HEK293 (cell line): ENCODE measurements around the gene ARHGAP26.

Experiments used
- CTCF ChIA-PET: fragments of 350-600 bp; formaldehyde crosslinking; extraction: SDS; loops from one replicate; lab custom pipeline; 2021; ENCODE audit warnings: antibody characterized with exemption; lab: Yijun Ruan, JAX
- POLR2A ChIA-PET: fragments of 300-600 bp; formaldehyde crosslinking; extraction: SDS; loops from one replicate; lab custom pipeline; 2020; ENCODE audit warnings: antibody characterized with exemption, inconsistent platforms; lab: Yijun Ruan, JAX
- H3K27ac ChIP-seq: fragments of 200-500 bp; sonication (Bioruptor generic); 2 replicates; pipeline ENCODE4 v1.5.1; 2014; ENCODE audit warnings: low read depth, low read length, control low read depth, inconsistent platforms; ENCODE audit errors: extremely low read depth
- H3K36me3 ChIP-seq, 2 experiments: fragments of 200-500 bp in 1 of 2; sonication (Bioruptor generic) in 1 of 2; 1 replicate in 1 of 2; 2 replicates in 1 of 2; pipeline ENCODE4 v1.5.1; 2014 to 2017; ENCODE audit warnings: inconsistent platforms in 2 of 2, low read length in 2 of 2; ENCODE audit not compliant: control insufficient read depth in 2 of 2, insufficient read depth in 1 of 2
- H3K4me1 ChIP-seq: fragments of 200-500 bp; sonication (Bioruptor generic); 2 replicates; pipeline ENCODE4 v1.5.1; 2014; ENCODE audit warnings: mild to moderate bottlenecking, low read length, inconsistent platforms; ENCODE audit not compliant: control insufficient read depth, insufficient read depth
- H3K4me3 ChIP-seq: 2 replicates; pipeline ENCODE4 v1.5.1; 2011; ENCODE audit warnings: low read depth, mild to moderate bottlenecking, control low read depth, low read length, moderate library complexity
- H3K9me3 ChIP-seq: fragments of 200-500 bp; sonication (Bioruptor generic); 2 replicates; pipeline ENCODE4 v1.5.1; 2014; ENCODE audit warnings: low read depth, low read length, inconsistent platforms; ENCODE audit not compliant: control insufficient read depth, insufficient read depth
- BCL11A ChIP-seq: fragments of 450-650 bp; formaldehyde crosslinking; IDR thresholded peaks from 2 replicates; pipeline ENCODE4 v1.5.1; 2016; ENCODE audit warnings: low read depth, missing biosample characterization, missing genetic modification characterization
- BCL11B ChIP-seq: fragments of 450-650 bp; formaldehyde crosslinking; IDR thresholded peaks from 2 replicates; pipeline ENCODE4 v1.5.1; 2016; ENCODE audit warnings: low read depth, missing biosample characterization, missing genetic modification characterization
- KLF1 ChIP-seq: fragments of 450-650 bp; formaldehyde crosslinking; IDR thresholded peaks from 2 replicates; pipeline ENCODE4 v1.5.1; 2016; ENCODE audit warnings: missing biosample characterization, missing genetic modification characterization
- MYNN ChIP-seq: fragments of 450-650 bp; formaldehyde crosslinking; IDR thresholded peaks from 2 replicates; pipeline ENCODE4 v1.5.1; 2016; ENCODE audit warnings: missing biosample characterization, missing genetic modification characterization, borderline replicate concordance
- OVOL3 ChIP-seq: fragments of 450-650 bp; formaldehyde crosslinking; IDR thresholded peaks from 2 replicates; pipeline ENCODE4 v1.5.1; 2016; ENCODE audit warnings: missing biosample characterization, missing genetic modification characterization
- ZIC2 ChIP-seq: fragments of 450-650 bp; formaldehyde crosslinking; IDR thresholded peaks from 2 replicates; pipeline ENCODE4 v1.5.1; 2016; ENCODE audit warnings: missing biosample characterization, missing genetic modification characterization
- ZNF132 ChIP-seq: fragments of 450-650 bp; formaldehyde crosslinking; IDR thresholded peaks from 2 replicates; pipeline ENCODE4 v1.5.1; 2017; ENCODE audit warnings: missing biosample characterization, missing genetic modification characterization, borderline replicate concordance
- ZNF138 ChIP-seq: fragments of 450-650 bp; formaldehyde crosslinking; IDR thresholded peaks from 2 replicates; pipeline ENCODE4 v1.5.1; 2016; ENCODE audit warnings: missing biosample characterization, missing genetic modification characterization, borderline replicate concordance
- ZNF140 ChIP-seq: fragments of 450-650 bp; formaldehyde crosslinking; IDR thresholded peaks from 2 replicates; pipeline ENCODE4 v1.5.1; 2016; ENCODE audit warnings: missing biosample characterization, missing genetic modification characterization
- ZNF214 ChIP-seq: fragments of 450-650 bp; formaldehyde crosslinking; IDR thresholded peaks from 2 replicates; pipeline ENCODE4 v1.5.1; 2017; ENCODE audit warnings: missing biosample characterization, mild to moderate bottlenecking, missing genetic modification characterization, borderline replicate concordance
- ZNF530 ChIP-seq: fragments of 450-650 bp; formaldehyde crosslinking; IDR thresholded peaks from 2 replicates; pipeline ENCODE4 v1.5.1; 2016; ENCODE audit warnings: low read depth, missing biosample characterization, missing genetic modification characterization
- ZNF561 ChIP-seq: fragments of 450-650 bp; IDR thresholded peaks from 2 replicates; pipeline ENCODE4 v1.5.1; 2018; ENCODE audit warnings: missing biosample characterization, missing genetic modification characterization, borderline replicate concordance
- ZNF664 ChIP-seq: fragments of 450-650 bp; formaldehyde crosslinking; IDR thresholded peaks from 2 replicates; pipeline ENCODE4 v1.5.1; 2016; ENCODE audit warnings: missing biosample characterization, missing genetic modification characterization
- TF ChIP-seq, protein P1 (sequence below): fragments of 450-650 bp; formaldehyde crosslinking; IDR thresholded peaks from 2 replicates; pipeline ENCODE4 v1.5.1; 2016; ENCODE audit warnings: missing biosample characterization, missing genetic modification characterization
- TF ChIP-seq, protein P2 (sequence below): fragments of 450-650 bp; formaldehyde crosslinking; conservative IDR thresholded peaks from 2 replicates; pipeline ENCODE4 v1.5.1; 2016; ENCODE audit warnings: low read depth, missing biosample characterization, missing genetic modification characterization
- TF ChIP-seq, protein P3 (sequence below): fragments of 450-650 bp; formaldehyde crosslinking; IDR thresholded peaks from 2 replicates; pipeline ENCODE4 v1.5.1; 2016; ENCODE audit warnings: missing biosample characterization, missing genetic modification characterization
- TF ChIP-seq, protein P4 (sequence below): fragments of 450-650 bp; formaldehyde crosslinking; IDR thresholded peaks from 2 replicates; pipeline ENCODE4 v1.5.1; 2016; ENCODE audit warnings: missing biosample characterization, missing genetic modification characterization
- TF ChIP-seq, protein P5 (sequence below): fragments of 450-650 bp; formaldehyde crosslinking; IDR thresholded peaks from 2 replicates; pipeline ENCODE4 v1.5.1; 2016; ENCODE audit warnings: missing biosample characterization, missing genetic modification characterization
- TF ChIP-seq, protein P6 (sequence below): fragments of 450-650 bp; formaldehyde crosslinking; IDR thresholded peaks from 2 replicates; pipeline ENCODE4 v1.5.1; 2016; ENCODE audit warnings: missing biosample characterization, missing genetic modification characterization
- TF ChIP-seq, protein P7 (sequence below): fragments of 450-650 bp; formaldehyde crosslinking; IDR thresholded peaks from 2 replicates; pipeline ENCODE4; 2016; ENCODE audit warnings: missing biosample characterization, missing genetic modification characterization

The ARHGAP26 gene

DNA sequence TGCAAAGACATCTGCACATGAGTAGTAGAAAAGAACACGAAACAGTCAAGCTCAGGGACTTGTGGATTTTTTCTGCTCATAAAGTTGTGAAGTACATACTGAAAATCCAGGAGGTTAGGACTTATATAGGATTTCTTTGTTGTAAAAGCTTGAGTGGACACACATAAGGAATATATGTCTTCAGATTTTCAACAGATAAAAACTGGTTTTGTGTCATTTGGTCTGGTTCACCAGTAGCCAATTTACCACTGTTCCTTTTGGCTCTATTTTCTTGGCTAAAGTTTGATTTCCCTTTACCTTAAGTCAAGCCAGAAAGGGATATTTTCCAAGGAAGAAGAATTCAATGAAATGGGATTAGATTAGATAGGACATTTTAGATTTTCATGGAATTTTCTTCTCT, 429.0 kb downstream of the ARHGAP26 start (continued):
- TF ChIP-seq BCL11A (no peak), ZIC2 (tag by site-specific recombination) (no peak)
- TF ChIP-seq, all 188 proteins: peak for 0

DNA sequence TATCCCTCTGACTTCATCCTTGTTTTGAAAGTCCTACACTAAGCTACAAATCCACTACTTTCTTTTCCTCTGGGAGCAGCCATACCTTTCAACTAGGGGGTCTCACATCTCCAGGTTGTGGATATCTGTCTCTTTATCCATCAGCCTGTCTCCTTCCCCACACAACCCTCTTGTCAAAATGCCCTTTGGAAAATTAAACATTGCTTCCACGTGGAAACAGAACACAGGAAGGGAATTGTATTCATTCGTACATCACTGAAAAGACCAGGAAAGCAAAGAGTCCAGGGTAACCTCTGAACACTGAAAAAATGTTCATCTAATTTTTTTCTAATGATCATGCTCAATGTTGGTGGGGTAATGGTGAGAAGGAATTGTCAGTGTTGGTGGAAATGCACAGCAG, 429.7 kb downstream of the ARHGAP26 start:
- Histone ChIP-seq H3K27ac (no peak overlapping the region), H3K4me1 (peaks cover 3% of the 10 kb centered on the region), H3K4me3 (no peak overlapping the region), H3K9me3 (no peaks in the 10 kb centered on the region), H3K36me3 (no peaks in the 10 kb centered on the region)
- POLR2A ChIA-PET = no interaction called here
- TF ChIP-seq, protein P1, sequence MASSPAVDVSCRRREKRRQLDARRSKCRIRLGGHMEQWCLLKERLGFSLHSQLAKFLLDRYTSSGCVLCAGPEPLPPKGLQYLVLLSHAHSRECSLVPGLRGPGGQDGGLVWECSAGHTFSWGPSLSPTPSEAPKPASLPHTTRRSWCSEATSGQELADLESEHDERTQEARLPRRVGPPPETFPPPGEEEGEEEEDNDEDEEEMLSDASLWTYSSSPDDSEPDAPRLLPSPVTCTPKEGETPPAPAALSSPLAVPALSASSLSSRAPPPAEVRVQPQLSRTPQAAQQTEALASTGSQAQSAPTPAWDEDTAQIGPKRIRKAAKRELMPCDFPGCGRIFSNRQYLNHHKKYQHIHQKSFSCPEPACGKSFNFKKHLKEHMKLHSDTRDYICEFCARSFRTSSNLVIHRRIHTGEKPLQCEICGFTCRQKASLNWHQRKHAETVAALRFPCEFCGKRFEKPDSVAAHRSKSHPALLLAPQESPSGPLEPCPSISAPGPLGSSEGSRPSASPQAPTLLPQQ (tag by site-specific recombination) = no peak
- TF ChIP-seq, protein P2, sequence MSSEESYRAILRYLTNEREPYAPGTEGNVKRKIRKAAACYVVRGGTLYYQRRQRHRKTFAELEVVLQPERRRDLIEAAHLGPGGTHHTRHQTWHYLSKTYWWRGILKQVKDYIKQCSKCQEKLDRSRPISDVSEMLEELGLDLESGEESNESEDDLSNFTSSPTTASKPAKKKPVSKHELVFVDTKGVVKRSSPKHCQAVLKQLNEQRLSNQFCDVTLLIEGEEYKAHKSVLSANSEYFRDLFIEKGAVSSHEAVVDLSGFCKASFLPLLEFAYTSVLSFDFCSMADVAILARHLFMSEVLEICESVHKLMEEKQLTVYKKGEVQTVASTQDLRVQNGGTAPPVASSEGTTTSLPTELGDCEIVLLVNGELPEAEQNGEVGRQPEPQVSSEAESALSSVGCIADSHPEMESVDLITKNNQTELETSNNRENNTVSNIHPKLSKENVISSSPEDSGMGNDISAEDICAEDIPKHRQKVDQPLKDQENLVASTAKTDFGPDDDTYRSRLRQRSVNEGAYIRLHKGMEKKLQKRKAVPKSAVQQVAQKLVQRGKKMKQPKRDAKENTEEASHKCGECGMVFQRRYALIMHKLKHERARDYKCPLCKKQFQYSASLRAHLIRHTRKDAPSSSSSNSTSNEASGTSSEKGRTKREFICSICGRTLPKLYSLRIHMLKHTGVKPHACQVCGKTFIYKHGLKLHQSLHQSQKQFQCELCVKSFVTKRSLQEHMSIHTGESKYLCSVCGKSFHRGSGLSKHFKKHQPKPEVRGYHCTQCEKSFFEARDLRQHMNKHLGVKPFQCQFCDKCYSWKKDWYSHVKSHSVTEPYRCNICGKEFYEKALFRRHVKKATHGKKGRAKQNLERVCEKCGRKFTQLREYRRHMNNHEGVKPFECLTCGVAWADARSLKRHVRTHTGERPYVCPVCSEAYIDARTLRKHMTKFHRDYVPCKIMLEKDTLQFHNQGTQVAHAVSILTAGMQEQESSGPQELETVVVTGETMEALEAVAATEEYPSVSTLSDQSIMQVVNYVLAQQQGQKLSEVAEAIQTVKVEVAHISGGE (tag by site-specific recombination) = no peak
- TF ChIP-seq ZNF138 (tag by site-specific recombination) (no peak), ZNF214 (tag by site-specific recombination) (no peak), ZNF561 (tag by site-specific recombination) (no peak), ZNF664 (no peak), ZNF132 (tag by site-specific recombination) (no peak), KLF1 (no peak), ZNF140 (tag by site-specific recombination) (no peak), OVOL3 (tag by site-specific recombination) (no peak), ZNF530 (tag by site-specific recombination) (no peak), MYNN (tag by site-specific recombination) (no peak), BCL11B (no peak)
- TF ChIP-seq, protein P3, sequence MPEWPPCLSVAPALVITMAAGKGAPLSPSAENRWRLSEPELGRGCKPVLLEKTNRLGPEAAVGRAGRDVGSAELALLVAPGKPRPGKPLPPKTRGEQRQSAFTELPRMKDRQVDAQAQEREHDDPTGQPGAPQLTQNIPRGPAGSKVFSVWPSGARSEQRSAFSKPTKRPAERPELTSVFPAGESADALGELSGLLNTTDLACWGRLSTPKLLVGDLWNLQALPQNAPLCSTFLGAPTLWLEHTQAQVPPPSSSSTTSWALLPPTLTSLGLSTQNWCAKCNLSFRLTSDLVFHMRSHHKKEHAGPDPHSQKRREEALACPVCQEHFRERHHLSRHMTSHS (tag by site-specific recombination) = no peak
- TF ChIP-seq, protein P4, sequence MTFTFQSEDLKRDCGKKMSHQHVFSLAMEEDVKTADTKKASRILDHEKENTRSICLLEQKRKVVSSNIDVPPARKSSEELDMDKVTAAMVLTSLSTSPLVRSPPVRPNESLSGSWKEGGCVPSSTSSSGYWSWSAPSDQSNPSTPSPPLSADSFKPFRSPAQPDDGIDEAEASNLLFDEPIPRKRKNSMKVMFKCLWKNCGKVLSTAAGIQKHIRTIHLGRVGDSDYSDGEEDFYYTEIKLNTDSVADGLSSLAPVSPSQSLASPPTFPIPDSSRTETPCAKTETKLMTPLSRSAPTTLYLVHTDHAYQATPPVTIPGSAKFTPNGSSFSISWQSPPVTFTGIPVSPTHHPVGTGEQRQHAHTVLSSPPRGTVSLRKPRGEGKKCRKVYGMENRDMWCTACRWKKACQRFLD (tag by site-specific recombination) = no peak
- TF ChIP-seq, protein P5, sequence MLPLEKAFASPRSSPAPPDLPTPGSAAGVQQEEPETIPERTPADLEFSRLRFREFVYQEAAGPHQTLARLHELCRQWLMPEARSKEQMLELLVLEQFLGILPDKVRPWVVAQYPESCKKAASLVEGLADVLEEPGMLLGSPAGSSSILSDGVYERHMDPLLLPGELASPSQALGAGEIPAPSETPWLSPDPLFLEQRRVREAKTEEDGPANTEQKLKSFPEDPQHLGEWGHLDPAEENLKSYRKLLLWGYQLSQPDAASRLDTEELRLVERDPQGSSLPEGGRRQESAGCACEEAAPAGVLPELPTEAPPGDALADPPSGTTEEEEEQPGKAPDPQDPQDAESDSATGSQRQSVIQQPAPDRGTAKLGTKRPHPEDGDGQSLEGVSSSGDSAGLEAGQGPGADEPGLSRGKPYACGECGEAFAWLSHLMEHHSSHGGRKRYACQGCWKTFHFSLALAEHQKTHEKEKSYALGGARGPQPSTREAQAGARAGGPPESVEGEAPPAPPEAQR (tag by site-specific recombination) = no peak
- TF ChIP-seq, protein P6, sequence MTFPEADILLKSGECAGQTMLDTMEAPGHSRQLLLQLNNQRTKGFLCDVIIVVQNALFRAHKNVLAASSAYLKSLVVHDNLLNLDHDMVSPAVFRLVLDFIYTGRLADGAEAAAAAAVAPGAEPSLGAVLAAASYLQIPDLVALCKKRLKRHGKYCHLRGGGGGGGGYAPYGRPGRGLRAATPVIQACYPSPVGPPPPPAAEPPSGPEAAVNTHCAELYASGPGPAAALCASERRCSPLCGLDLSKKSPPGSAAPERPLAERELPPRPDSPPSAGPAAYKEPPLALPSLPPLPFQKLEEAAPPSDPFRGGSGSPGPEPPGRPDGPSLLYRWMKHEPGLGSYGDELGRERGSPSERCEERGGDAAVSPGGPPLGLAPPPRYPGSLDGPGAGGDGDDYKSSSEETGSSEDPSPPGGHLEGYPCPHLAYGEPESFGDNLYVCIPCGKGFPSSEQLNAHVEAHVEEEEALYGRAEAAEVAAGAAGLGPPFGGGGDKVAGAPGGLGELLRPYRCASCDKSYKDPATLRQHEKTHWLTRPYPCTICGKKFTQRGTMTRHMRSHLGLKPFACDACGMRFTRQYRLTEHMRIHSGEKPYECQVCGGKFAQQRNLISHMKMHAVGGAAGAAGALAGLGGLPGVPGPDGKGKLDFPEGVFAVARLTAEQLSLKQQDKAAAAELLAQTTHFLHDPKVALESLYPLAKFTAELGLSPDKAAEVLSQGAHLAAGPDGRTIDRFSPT (tag by site-specific recombination) = no peak
- TF ChIP-seq, protein P7, sequence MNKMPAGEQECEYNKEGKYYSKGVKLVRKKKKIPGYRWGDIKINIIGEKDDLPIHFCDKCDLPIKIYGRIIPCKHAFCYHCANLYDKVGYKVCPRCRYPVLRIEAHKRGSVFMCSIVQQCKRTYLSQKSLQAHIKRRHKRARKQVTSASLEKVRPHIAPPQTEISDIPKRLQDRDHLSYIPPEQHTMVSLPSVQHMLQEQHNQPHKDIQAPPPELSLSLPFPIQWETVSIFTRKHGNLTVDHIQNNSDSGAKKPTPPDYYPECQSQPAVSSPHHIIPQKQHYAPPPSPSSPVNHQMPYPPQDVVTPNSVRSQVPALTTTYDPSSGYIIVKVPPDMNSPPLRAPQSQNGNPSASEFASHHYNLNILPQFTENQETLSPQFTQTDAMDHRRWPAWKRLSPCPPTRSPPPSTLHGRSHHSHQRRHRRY (tag by site-specific recombination) = no peak
- CTCF ChIA-PET = interaction anchor here (0.7 to 1.0 kb wide), 3 partner anchors 11 to 481 kb away, joined by 3 to 4 read pairs (median 3); no protein-coding TSS in a partner anchor
